ENCODE measurements around the gene LMO1.

DNA sequence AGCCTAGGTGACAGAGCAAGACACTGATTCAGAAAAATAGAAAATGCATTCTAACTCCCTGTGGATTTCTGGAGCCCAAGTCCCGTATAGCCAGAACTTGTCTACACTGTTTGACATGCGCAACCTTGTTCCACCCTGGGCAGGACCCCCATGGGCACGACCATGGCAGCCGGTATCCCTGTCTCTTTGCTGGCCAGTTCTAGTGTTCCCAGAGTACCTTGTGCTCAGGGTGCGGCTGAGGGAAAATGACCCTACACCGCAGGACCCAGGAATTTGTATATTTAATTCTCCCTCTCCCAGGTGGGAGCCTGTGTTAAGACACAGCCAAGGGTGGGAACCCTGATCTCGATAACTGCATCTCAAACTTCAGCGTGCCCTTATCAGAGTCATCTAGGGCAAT lies 58.1 kb downstream of the LMO1 start:
- TF ChIP-seq CTCF (optimal IDR thresholded peaks at IDR 0.05 in 1 of 3, IDR thresholded peaks at IDR 0.05 in 1 of 3, conservative IDR thresholded peaks at IDR 0.05 in 1 of 3; ENCODE audit: extremely low read depth in 1 of 3, insufficient read depth in 2 of 3, low read length in 3 of 3): no peak
- TF ChIP-seq EZH2 (IDR thresholded peaks at IDR 0.05; ENCODE audit: low read length): no peak

Data from keratinocyte (primary cell).